K562 (cell line): ENCODE measurements around the gene SMIM41. TPM values are rescaled to one million over a fixed set of nuclear protein-coding genes. Genes with fewer than 3 reads are reported as not detected.

ENCODE experiments used
- ATAC-seq: fragments of 200-7000 bp; cut with Tn5 transposase; 3 replicates; pipeline ENCODE4 v1.9.1; 2020; ENCODE audit warnings: moderate library complexity
- BruUV-seq: library from RNA; stranded (reverse); fragments of 400-500 nt; replicated peaks from 2 replicates; lab custom pipeline; 2021; lab: Mats Ljungman, UMichigan
- CTCF ChIA-PET: fragments of 300-600 bp; formaldehyde crosslinking; extraction: SDS; loops from one replicate; lab custom pipeline; 2021; ENCODE audit warnings: low intra/inter-chr PET ratio; lab: Yijun Ruan, JAX
- POLR2A ChIA-PET: fragments of 300-600, 350-650 bp; sonication (Branson Sonifier 250); formaldehyde crosslinking; extraction: SDS; loops from one replicate; lab custom pipeline; 2021; ENCODE audit warnings: antibody characterized with exemption, inconsistent platforms; lab: Yijun Ruan, JAX
- DNase-seq, 4 experiments: peaks; one replicate each; pipeline versions ENCODE4 v3.0.0 to v3.0.0-alpha.2; 2011 to 2018; ENCODE audit warnings: low spot score in 3 of 4, mixed read lengths in 3 of 4; ENCODE audit errors: extremely low read depth in 1 of 4
- FAIRE-seq: peaks from 2 replicates; lab custom pipeline; 2011; peaks lifted over from hg19 to GRCh38; lab: Jason Lieb, UNC
- H2AFZ ChIP-seq: 2 replicates; pipeline ENCODE4 v1.6.0; 2011; ENCODE audit warnings: low read depth, low read length, control low read depth, inconsistent platforms
- H3K27ac ChIP-seq: fragments of 200-600 bp; 3 replicates; pipeline ENCODE4 v1.8.0; 2011; ENCODE audit warnings: low read depth, mild to moderate bottlenecking, control low read depth, inconsistent platforms, low read length, moderate library complexity, mixed read lengths; ENCODE audit errors: extremely low read depth
- H3K27me3 ChIP-seq, 2 experiments: fragments of 300-600 bp in 1 of 2; 2 replicates in 1 of 2; 3 replicates in 1 of 2; pipeline versions ENCODE4 v1.6.0 to v1.8.0; 2011; ENCODE audit warnings: inconsistent platforms in 2 of 2, low read length in 2 of 2, mild to moderate bottlenecking in 1 of 2, mixed read lengths in 1 of 2, moderate library complexity in 1 of 2; ENCODE audit not compliant: control insufficient read depth in 2 of 2, insufficient read depth in 2 of 2
- H3K36me3 ChIP-seq: fragments of 300-600 bp; 3 replicates; pipeline ENCODE4 v1.8.0; 2011; ENCODE audit warnings: mild to moderate bottlenecking, low read length, inconsistent platforms; ENCODE audit not compliant: control insufficient read depth, insufficient read depth
- H3K4me1 ChIP-seq, 2 experiments: fragments of 200-600 bp in 1 of 2; replicated peaks in 1 of 2; 2 replicates in 1 of 2; 3 replicates in 1 of 2; pipeline versions ENCODE4 v1.5.1 to v1.8.0; 2011; ENCODE audit warnings: inconsistent platforms in 2 of 2, low read length in 2 of 2, mild to moderate bottlenecking in 1 of 2, mixed read lengths in 1 of 2, moderate library complexity in 1 of 2; ENCODE audit not compliant: control insufficient read depth in 2 of 2, insufficient read depth in 2 of 2
- H3K4me2 ChIP-seq: 2 replicates; pipeline ENCODE4 v1.6.1; 2011; ENCODE audit warnings: low read length, control low read depth, inconsistent platforms, mixed read lengths; ENCODE audit not compliant: insufficient read depth
- H3K4me3 ChIP-seq: fragments of 200-600 bp; sonication (generic), shearing (Covaris generic); 2 replicates; pipeline ENCODE4 v1.5.1; 2016; ENCODE audit warnings: control low read depth, inconsistent platforms
- H3K79me2 ChIP-seq: fragments of 200-600 bp; 3 replicates; pipeline ENCODE4 v1.8.0; 2011; ENCODE audit warnings: low read length, inconsistent platforms; ENCODE audit not compliant: control insufficient read depth, insufficient read depth
- H3K9ac ChIP-seq, 2 experiments: 2 replicates each; pipeline versions ENCODE4 v1.6.0 to v1.6.1; 2011; ENCODE audit warnings: low read depth in 2 of 2, low read length in 2 of 2, control low read depth in 1 of 2, inconsistent platforms in 1 of 2, mild to moderate bottlenecking in 1 of 2, mixed read lengths in 1 of 2; ENCODE audit not compliant: insufficient read depth in 1 of 2
- H3K9me1 ChIP-seq: one replicate; pipeline ENCODE4 v1.6.0; 2011; ENCODE audit warnings: inconsistent platforms, mild to moderate bottlenecking, low read length, moderate library complexity; ENCODE audit not compliant: control insufficient read depth, insufficient read depth
- H3K9me3 ChIP-seq: replicated peaks from 2 replicates; pipeline ENCODE4 v1.5.1; 2011; ENCODE audit warnings: low read depth, low read length, inconsistent platforms; ENCODE audit not compliant: control insufficient read depth, insufficient read depth
- H4K20me1 ChIP-seq: replicated peaks from 2 replicates; pipeline ENCODE4 v1.6.1; 2011; ENCODE audit warnings: low read length, inconsistent platforms, mixed read lengths; ENCODE audit not compliant: control insufficient read depth, insufficient read depth
- E4F1 ChIP-seq: fragments of 250-450 bp; sonication (Bioruptor Pico); IDR thresholded peaks from 2 replicates; pipeline ENCODE4 v1.5.0; 2021; ENCODE audit warnings: mild to moderate bottlenecking, borderline replicate concordance
- ELF4 ChIP-seq: fragments of 450-650 bp; formaldehyde crosslinking; IDR thresholded peaks from 2 replicates; pipeline ENCODE4 v1.4.0; 2022; ENCODE audit warnings: missing genetic modification characterization
- EZH2 ChIP-seq: IDR thresholded peaks from 2 replicates; pipeline ENCODE4 v1.6.1; 2012; ENCODE audit warnings: low read depth, mild to moderate bottlenecking, inconsistent platforms, low read length, borderline replicate concordance
- FOXM1 ChIP-seq, 2 experiments: fragments of 450-650 bp in 1 of 2; sonication (generic) in 1 of 2; formaldehyde crosslinking in 1 of 2; IDR thresholded peaks; 2 replicates each; pipeline versions ENCODE4 v1.6.1 to v1.9.0; 2017 to 2022; ENCODE audit warnings: low read depth in 2 of 2, mild to moderate bottlenecking in 2 of 2, missing genetic modification reagents in 1 of 2, moderate library complexity in 1 of 2
- GTF2E2 ChIP-seq: fragments of 200-800 bp; sonication (Bioruptor generic); IDR thresholded peaks from 2 replicates; pipeline ENCODE4 v1.6.1; 2016; ENCODE audit warnings: missing genetic modification characterization, missing compliant biosample characterization
- MECOM ChIP-seq: fragments of 250-450 bp; sonication (Bioruptor Pico); IDR thresholded peaks from 2 replicates; pipeline ENCODE4 v1.8.0; 2022; ENCODE audit warnings: inconsistent platforms
- OTX1 ChIP-seq: fragments of 450-650 bp; formaldehyde crosslinking; IDR thresholded peaks from 2 replicates; pipeline ENCODE4 v1.4.0; 2022; ENCODE audit warnings: mild to moderate bottlenecking
- PHTF2 ChIP-seq: fragments of 250-450 bp; sonication (Bioruptor Pico); IDR thresholded peaks from 2 replicates; pipeline ENCODE4 v1.5.0; 2021; ENCODE audit warnings: mild to moderate bottlenecking
- SRSF1 ChIP-seq: fragments of 200-400 bp; formaldehyde crosslinking; IDR thresholded peaks from 2 replicates; pipeline ENCODE4 v1.6.1; 2017; ENCODE audit warnings: mild to moderate bottlenecking, low read depth, low read length, moderate library complexity
- TAF9B ChIP-seq: fragments of 450-650 bp; IDR thresholded peaks from 2 replicates; pipeline ENCODE4 v1.6.1; 2018; ENCODE audit warnings: mild to moderate bottlenecking; ENCODE audit not compliant: partially characterized antibody
- ZNF165 ChIP-seq: fragments of 250-450 bp; sonication (Bioruptor Pico); IDR thresholded peaks from 2 replicates; pipeline ENCODE4 v1.4.0; 2020; ENCODE audit warnings: borderline replicate concordance
- ZNF445 ChIP-seq: fragments of 250-450 bp; sonication (Bioruptor Pico); IDR thresholded peaks from 2 replicates; pipeline ENCODE4 v1.4.0; 2020; ENCODE audit warnings: low read depth, mild to moderate bottlenecking, moderate library complexity
- ZNF644 ChIP-seq: fragments of 200-800 bp; sonication (Bioruptor generic); IDR thresholded peaks from 2 replicates; pipeline ENCODE4 v1.6.1; 2016; ENCODE audit warnings: low read depth, missing genetic modification characterization, missing compliant biosample characterization
- WGBS: fragments of 100-300 bp; shearing (Covaris generic); methylation state at CpG from one replicate; pipeline ENCODE4 v1.1.6; 2016; ENCODE audit warnings: low coverage, mixed read lengths; ENCODE audit not compliant: insufficient coverage; ENCODE audit errors: missing lambda C conversion rate; 5-methylcytosine and 5-hydroxymethylcytosine counted together
- in situ Hi-C: fragments of 300-500 bp; cut with MboI; formaldehyde crosslinking; loops from 4 replicates; pipeline ENCODE4 v1.15.0; 2018; ENCODE audit warnings: inconsistent platforms, mixed read lengths
- intact Hi-C: fragments of 100-400 bp; cut with micrococcal nuclease; formaldehyde crosslinking; loops from 2 replicates; pipeline ENCODE4 v1.14.2; 2022
- polyA plus RNA-seq, 8 experiments: library from polyadenylated mRNA; depleted of rRNA in 4 of 8; stranded (reverse) in 5 of 8; unstranded in 3 of 8; fragments of >200 nt; fragmentation: Nextera tagmentation in 2 of 8; fragmentation: Illumina TruSeq in 1 of 8; extraction: Ambion mirVana in 2 of 8; extraction: Trizol in 1 of 8; gene quantifications; 2 replicates each; pipeline versions ENCODE4 v1.2.1 to v1.2.3, GENCODE V29; 2011 to 2014; ENCODE audit warnings: inconsistent platforms in 1 of 8, missing spikeins in 1 of 8
- total RNA-seq, 7 experiments: library from RNA; depleted of rRNA in 6 of 7; stranded (reverse); fragments of >200 nt in 6 of 7; fragmentation: Illumina TruSeq in 2 of 7; extraction: Trizol in 2 of 7; gene quantifications; 2 replicates each; pipeline versions ENCODE4 v1.2.1 to v1.2.3, GENCODE V29; 2011 to 2021; ENCODE audit warnings: low replicate concordance in 1 of 7
- TF ChIP-seq, protein P1 (sequence below): sonication (generic); formaldehyde crosslinking; IDR thresholded peaks from 2 replicates; pipeline ENCODE4 v1.8.1; 2023; ENCODE audit warnings: mild to moderate bottlenecking, missing genetic modification reagents
- TF ChIP-seq, protein P2 (sequence below): fragments of 250-450 bp; sonication (Bioruptor Pico); IDR thresholded peaks from 2 replicates; pipeline ENCODE4 v1.5.0; 2021

Gene SMIM41
- total and polyA plus RNA-seq, 9 of the 15 experiments (the other 6 are each of a cell fraction or from before 2014, with no cell fraction given) = not detected

DNA sequence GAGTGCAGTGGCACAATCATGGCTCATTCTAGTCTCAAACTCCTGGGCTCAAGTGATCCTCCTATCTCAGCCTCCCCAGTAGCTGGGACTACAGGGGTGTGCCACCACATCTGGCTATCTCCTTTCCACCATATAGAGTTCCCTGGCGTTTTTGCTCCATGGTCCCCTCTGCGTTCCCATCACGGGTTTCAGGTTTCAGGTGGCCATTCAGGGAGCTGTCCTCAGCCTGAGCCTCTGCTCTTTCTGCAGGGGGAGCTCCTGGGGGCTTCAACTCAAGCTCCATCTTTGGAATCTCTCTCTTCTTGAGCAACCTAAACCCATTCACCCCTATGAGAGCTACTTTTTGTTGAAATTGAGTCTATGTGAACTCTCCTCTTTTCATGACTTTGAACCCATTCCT lies 11.6 kb downstream of the SMIM41 start:
- peak in 1 of 4 experiments; percentile 17 for DNase-seq
- no peaks in the 10 kb centered on the region for H3K36me3 ChIP-seq
- ChIA-PET CTCF (no interaction called here), POLR2A (interaction anchor here (0.7 to 1.0 kb wide), 2 partner anchors 9 to 21 kb away, joined by 3 to 4 read pairs; partner anchors contain the start of gene ATG101)
- FAIRE-seq = no peak
- no peaks in the 10 kb centered on the region for H3K9me3 ChIP-seq
- ATAC-seq = no peak
- no peaks in the 10 kb centered on the region for H3K79me2 ChIP-seq
- H4K20me1 ChIP-seq = no peaks in the 10 kb centered on the region
- no peak overlapping the region for H3K27ac ChIP-seq
- H3K9me1 ChIP-seq = no peaks in the 10 kb centered on the region
- no peaks in the 10 kb centered on the region for H3K4me1 ChIP-seq
- intact Hi-C loops = no loop called here
- in situ Hi-C loops = no loop called here
- H2AFZ ChIP-seq = no peak overlapping the region
- H3K9ac ChIP-seq = no peak overlapping the region
- H3K27me3 ChIP-seq = peaks cover 43 to 75% of the 10 kb centered on the region in 2 experiments
- BruUV-seq = no TSS peak
- WGBS = 0% methylated on average over 3 of the region's 3 CpGs
- no peak overlapping the region for H3K4me3 ChIP-seq
- no peak overlapping the region for H3K4me2 ChIP-seq
- TF ChIP-seq SRSF1 = no peak
- no peak for TF ChIP-seq ZNF165 (CRISPR knock-in tag)
- TF ChIP-seq GTF2E2 (tag) = no peak
- TF ChIP-seq, protein P1, sequence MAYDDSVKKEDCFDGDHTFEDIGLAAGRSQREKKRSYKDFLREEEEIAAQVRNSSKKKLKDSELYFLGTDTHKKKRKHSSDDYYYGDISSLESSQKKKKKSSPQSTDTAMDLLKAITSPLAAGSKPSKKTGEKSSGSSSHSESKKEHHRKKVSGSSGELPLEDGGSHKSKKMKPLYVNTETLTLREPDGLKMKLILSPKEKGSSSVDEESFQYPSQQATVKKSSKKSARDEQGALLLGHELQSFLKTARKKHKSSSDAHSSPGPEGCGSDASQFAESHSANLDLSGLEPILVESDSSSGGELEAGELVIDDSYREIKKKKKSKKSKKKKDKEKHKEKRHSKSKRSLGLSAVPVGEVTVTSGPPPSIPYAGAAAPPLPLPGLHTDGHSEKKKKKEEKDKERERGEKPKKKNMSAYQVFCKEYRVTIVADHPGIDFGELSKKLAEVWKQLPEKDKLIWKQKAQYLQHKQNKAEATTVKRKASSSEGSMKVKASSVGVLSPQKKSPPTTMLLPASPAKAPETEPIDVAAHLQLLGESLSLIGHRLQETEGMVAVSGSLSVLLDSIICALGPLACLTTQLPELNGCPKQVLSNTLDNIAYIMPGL = no peak
- no peak for TF ChIP-seq ELF4 (CRISPR knock-in tag)
- no peak for TF ChIP-seq MECOM (CRISPR knock-in tag)
- TF ChIP-seq, protein P2, sequence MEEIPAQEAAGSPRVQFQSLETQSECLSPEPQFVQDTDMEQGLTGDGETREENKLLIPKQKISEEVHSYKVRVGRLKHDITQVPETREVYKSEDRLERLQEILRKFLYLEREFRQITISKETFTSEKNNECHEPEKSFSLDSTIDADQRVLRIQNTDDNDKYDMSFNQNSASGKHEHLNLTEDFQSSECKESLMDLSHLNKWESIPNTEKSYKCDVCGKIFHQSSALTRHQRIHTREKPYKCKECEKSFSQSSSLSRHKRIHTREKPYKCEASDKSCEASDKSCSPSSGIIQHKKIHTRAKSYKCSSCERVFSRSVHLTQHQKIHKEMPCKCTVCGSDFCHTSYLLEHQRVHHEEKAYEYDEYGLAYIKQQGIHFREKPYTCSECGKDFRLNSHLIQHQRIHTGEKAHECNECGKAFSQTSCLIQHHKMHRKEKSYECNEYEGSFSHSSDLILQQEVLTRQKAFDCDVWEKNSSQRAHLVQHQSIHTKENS (CRISPR knock-in tag) = no peak
- no peak for TF ChIP-seq PHTF2 (CRISPR knock-in tag)
- no peak for TF ChIP-seq FOXM1 (IDR thresholded peaks at IDR 0.05; ENCODE audit: low read depth)
- TF ChIP-seq FOXM1 (CRISPR knock-in tag; IDR thresholded peaks at IDR 0.05; ENCODE audit: low read depth) = no peak
- TF ChIP-seq E4F1 (CRISPR knock-in tag) = no peak
- TF ChIP-seq OTX1 = no peak
- TF ChIP-seq EZH2 = no peak
- TF ChIP-seq TAF9B = no peak
- no peak for TF ChIP-seq ZNF644 (tag)
- TF ChIP-seq ZNF445 (CRISPR knock-in tag) = no peak
